Measurements from ENCODE around the gene FHOD3. TPM values are rescaled to one million over a fixed set of nuclear protein-coding genes. Genes with fewer than 3 reads are reported as not detected.

FHOD3 gene
- total RNA-seq, 1 donor from 2014 or later, result 2.5 TPM

DNA sequence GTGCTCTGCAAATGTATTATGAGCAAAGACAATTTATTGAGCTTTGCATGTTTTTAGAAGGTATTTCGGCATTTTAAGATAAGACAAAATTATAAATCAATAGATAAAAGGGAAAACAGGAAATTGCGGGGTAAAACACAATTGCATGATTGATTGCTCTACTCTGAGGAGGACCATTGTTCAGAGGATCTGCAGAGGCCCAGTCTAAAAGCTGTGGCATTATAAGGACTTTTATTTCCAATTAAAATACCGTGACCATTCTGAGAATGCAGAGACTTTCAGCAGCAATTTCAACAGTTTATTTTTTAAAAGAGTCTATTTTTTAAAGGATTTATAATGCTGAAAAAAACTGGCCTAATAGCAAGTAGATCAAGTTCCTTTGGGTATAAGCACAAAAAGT is 469.3 kb downstream of the FHOD3 start:
- intact Hi-C loops (cut with DNase I), result no loop called here
- TF ChIP-seq, protein P1, sequence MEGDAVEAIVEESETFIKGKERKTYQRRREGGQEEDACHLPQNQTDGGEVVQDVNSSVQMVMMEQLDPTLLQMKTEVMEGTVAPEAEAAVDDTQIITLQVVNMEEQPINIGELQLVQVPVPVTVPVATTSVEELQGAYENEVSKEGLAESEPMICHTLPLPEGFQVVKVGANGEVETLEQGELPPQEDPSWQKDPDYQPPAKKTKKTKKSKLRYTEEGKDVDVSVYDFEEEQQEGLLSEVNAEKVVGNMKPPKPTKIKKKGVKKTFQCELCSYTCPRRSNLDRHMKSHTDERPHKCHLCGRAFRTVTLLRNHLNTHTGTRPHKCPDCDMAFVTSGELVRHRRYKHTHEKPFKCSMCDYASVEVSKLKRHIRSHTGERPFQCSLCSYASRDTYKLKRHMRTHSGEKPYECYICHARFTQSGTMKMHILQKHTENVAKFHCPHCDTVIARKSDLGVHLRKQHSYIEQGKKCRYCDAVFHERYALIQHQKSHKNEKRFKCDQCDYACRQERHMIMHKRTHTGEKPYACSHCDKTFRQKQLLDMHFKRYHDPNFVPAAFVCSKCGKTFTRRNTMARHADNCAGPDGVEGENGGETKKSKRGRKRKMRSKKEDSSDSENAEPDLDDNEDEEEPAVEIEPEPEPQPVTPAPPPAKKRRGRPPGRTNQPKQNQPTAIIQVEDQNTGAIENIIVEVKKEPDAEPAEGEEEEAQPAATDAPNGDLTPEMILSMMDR (IDR thresholded peaks at IDR 0.05), result no peak
- H3K36me3 ChIP-seq, result no peaks in the 10 kb centered on the region
- H3K27ac ChIP-seq, result no peak overlapping the region
- H3K9me3 ChIP-seq, result no peaks in the 10 kb centered on the region
- H3K4me1 ChIP-seq, result no peaks in the 10 kb centered on the region
- no peaks in the 10 kb centered on the region for H3K27me3 ChIP-seq (ENCODE audit: low read depth)
- ATAC-seq (no peak), DNase-seq (no peak)
- no peak overlapping the region for H3K4me3 ChIP-seq

DNA sequence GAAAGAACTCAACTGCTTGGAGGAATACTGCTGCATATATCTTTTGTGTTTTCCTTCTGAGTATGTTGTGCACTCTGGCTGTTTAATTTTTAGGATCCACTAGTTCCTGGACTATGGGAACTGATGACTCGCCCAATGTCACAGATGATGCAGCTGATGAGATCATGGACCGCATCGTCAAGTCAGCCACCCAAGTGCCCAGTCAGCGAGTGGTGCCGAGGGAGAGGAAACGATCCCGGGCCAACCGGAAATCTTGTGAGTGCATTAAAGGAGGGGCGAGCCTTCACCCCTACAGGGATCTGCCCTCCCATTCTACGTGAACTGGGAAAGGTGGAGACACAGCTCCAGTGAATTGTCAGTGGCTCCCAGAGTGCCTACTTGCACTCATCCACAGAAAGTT is 471.7 kb downstream of the FHOD3 start:
- TF ChIP-seq, protein P1 (IDR thresholded peaks at IDR 0.05), result no peak
- H3K36me3 ChIP-seq, result no peaks in the 10 kb centered on the region
- no peak for ATAC-seq

DNA sequence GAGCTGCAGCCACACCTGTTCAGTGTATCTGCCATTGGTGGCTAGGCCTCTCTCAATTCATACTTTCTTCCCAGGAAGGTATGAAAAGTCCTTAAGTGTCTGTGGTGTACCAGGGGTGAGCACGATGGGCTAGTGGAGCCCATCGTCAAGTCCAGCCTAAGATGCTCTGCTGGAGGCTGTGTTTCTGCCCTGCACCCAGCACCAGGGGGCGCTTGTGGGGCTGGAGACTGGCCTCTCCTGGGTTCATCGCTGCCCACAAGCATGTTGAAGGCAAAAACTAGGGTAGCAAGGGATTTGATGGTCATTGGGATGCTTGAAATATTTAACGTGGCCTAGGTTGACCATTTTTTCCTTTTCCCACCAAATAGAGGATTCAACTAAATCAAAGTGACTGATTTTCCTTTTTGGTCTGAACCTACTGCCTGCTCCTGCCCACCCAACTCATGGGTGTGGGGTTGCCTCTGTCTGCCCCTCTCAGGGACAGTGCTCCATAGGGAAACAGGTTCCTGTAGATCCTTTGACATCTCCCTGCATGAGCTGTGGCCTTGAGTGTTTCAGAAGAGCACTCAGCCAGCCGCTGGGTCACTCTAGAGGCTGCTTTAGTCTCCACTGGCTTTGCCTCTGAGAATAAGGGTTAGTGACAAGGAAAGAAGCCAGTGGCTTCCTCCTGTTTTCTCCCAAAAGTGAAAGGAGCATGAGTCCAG is 472.2 kb downstream of the FHOD3 start:
- H3K9me3 ChIP-seq, result no peaks in the 10 kb centered on the region
- TF ChIP-seq, protein P1 (IDR thresholded peaks at IDR 0.05), result peak; percentile 49
- no peaks in the 10 kb centered on the region for H3K36me3 ChIP-seq
- peak overlapping the region; percentile 28 for H3K27ac ChIP-seq
- no peaks in the 10 kb centered on the region for H3K27me3 ChIP-seq (ENCODE audit: low read depth)
- H3K4me3 ChIP-seq, result no peak overlapping the region
- no peaks in the 10 kb centered on the region for H3K4me1 ChIP-seq
- intact Hi-C loops (cut with DNase I), result no loop called here
- ATAC-seq (peak; percentile 59 to 76), DNase-seq (peak; percentile 55)

More for the DNA sequence above, 471.7 kb downstream of the FHOD3 start:
- intact Hi-C loops (cut with DNase I), result no loop called here
- Histone ChIP-seq H3K27ac (no peak overlapping the region), H3K4me3 (no peak overlapping the region), H3K9me3 (no peaks in the 10 kb centered on the region), H3K27me3 (ENCODE audit: low read depth) (no peaks in the 10 kb centered on the region), H3K4me1 (no peaks in the 10 kb centered on the region)
- DNase-seq, result no peak

DNA sequence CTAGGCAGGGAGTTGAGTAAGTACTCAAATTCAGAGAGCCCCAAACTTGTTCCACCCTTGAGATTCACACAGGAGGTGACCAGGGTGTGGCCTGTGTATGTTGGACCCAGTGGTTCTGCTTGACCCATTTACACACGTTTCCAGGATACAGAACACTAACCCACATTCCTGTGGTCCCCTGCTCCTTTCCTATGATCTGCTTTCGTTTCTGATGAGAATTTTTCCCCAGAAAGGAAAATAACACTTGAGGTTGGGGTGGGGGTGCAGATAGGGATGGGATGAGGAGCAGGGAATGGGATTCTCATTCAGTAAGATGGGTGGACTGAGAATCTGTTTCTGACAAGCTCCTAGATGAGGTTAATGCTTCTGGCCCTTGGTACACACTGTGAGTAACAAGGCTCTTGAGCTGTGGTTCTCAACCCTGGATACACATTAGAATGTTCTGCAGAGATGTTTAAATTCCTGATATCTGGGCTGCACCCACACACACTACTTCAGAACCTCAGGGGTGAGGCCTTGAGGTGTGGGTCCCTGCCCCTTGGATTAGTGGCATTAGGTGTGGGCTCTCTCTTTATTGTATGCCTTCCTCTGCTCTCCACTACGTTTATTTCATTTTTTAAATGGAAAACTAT is 472.9 kb downstream of the FHOD3 start:
- H3K27ac ChIP-seq, result peak overlapping the region; percentile 28
- peak; percentile 80 to 81 for ATAC-seq
- intact Hi-C loops (cut with DNase I), result no loop called here

DNA sequence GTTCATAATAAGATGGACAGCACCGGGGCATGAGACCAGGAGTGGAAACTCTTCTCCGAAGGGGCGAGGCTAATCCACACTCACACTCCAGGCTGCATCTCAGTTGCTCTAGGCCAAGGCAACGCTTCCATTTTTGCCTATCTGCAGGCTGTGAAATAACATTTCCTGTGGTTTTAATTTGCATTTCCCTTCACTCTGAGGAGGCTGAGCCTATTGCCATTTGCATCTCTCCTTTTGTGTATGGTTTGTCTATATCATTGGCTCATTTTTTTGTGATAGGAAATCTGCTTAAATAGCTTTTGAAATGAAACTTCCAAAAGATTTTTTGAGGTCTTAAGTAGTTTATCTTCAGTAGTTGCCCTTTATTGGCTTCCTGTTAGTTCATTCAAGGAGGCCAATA is 473.7 kb downstream of the FHOD3 start:
- TF ChIP-seq, protein P1 (IDR thresholded peaks at IDR 0.05), result no peak
- ATAC-seq, result no peak
- no peaks in the 10 kb centered on the region for H3K36me3 ChIP-seq
- no peak overlapping the region for H3K27ac ChIP-seq
- H3K4me3 ChIP-seq, result no peak overlapping the region
- no peaks in the 10 kb centered on the region for H3K4me1 ChIP-seq
- intact Hi-C loops (cut with DNase I), result no loop called here
- no peaks in the 10 kb centered on the region for H3K27me3 ChIP-seq (ENCODE audit: low read depth)
- DNase-seq, result no peak
- no peaks in the 10 kb centered on the region for H3K9me3 ChIP-seq

More for the DNA sequence above, 472.9 kb downstream of the FHOD3 start:
- Histone ChIP-seq H3K4me3 (no peak overlapping the region), H3K4me1 (no peaks in the 10 kb centered on the region), H3K9me3 (no peaks in the 10 kb centered on the region), H3K27me3 (ENCODE audit: low read depth) (no peaks in the 10 kb centered on the region), H3K36me3 (no peaks in the 10 kb centered on the region)
- no peak for DNase-seq
- TF ChIP-seq, protein P1 (IDR thresholded peaks at IDR 0.05), result no peak

All from lower lobe of right lung (tissue), 2 donors.